Measurements from ENCODE around the gene MAP1S. TPM values are rescaled to one million over a fixed set of nuclear protein-coding genes. Genes with fewer than 3 reads are reported as not detected.

MAP1S gene
- total RNA-seq, 2 experiments from 2014 or later = 53.8 to 54.7 TPM

GRCh38 chr19:17677002-17677401 is 42.3 kb upstream of the MAP1S start:
- Mint-ChIP-seq H3K4me3 (no peak overlapping the region), H3K27ac (no peak overlapping the region), H3K36me3 (ENCODE audit: low read depth) (no peaks in the 10 kb centered on the region), H3K27me3 (peaks cover 30% of the 10 kb centered on the region), H3K9me3 (no peaks in the 10 kb centered on the region), H3K4me1 (ENCODE audit: low read depth) (peaks cover 3% of the 10 kb centered on the region)
- intact Hi-C loops (cut with micrococcal nuclease) = no loop called here
- ChIA-PET POLR2A (no interaction called here), CTCF (interaction anchor here (1.1 to 1.3 kb wide), 5 partner anchors 12 to 181 kb away, joined by 3 to 4 read pairs (median 3); no protein-coding TSS in a partner anchor)
- no peak for TF ChIP-seq CTCF (IDR thresholded peaks at IDR 0.05)
- DNase-seq = peak; percentile 35
- no peak for ATAC-seq

- CTCF ChIA-PET = interaction anchor here (0.9 to 1.3 kb wide), 2 partner anchors 14 to 73 kb away, joined by 3 to 4 read pairs; no protein-coding TSS in a partner anchor
- intact Hi-C loops (cut with micrococcal nuclease) = no loop called here
- peaks cover 38% of the 10 kb centered on the region for H3K27me3 Mint-ChIP-seq
- no peak overlapping the region for H3K27ac Mint-ChIP-seq
- no peak overlapping the region for H3K4me3 Mint-ChIP-seq
- no peak for TF ChIP-seq CTCF (IDR thresholded peaks at IDR 0.05)
- ATAC-seq = no peak
- no peaks in the 10 kb centered on the region for H3K9me3 Mint-ChIP-seq
- POLR2A ChIA-PET = interaction anchor here (1.3 kb wide), 1 partner anchor 14 kb away, joined by 3 read pairs; no protein-coding TSS in a partner anchor
- peaks cover 3% of the 10 kb centered on the region for H3K4me1 Mint-ChIP-seq (ENCODE audit: low read depth)
- DNase-seq = no peak
- no peaks in the 10 kb centered on the region for H3K36me3 Mint-ChIP-seq (ENCODE audit: low read depth)
Measured at GRCh38 chr19:17678836-17679235, 40.4 kb upstream of the MAP1S start.

GRCh38 chr19:17679526-17680229 is 39.6 kb upstream of the MAP1S start:
- ATAC-seq = no peak

GRCh38 chr19:17680230-17680722 is 39.0 kb upstream of the MAP1S start:
- POLR2A ChIA-PET = no interaction called here
- intact Hi-C loops (cut with micrococcal nuclease) = no loop called here
- Mint-ChIP-seq H3K36me3 (ENCODE audit: low read depth) (no peaks in the 10 kb centered on the region), H3K27me3 (peaks cover 53% of the 10 kb centered on the region), H3K4me3 (peak overlapping the region; percentile 35), H3K27ac (no peak overlapping the region), H3K9me3 (no peaks in the 10 kb centered on the region), H3K4me1 (ENCODE audit: low read depth) (peaks cover 3% of the 10 kb centered on the region)
- peak; percentile 97 for ATAC-seq
- CTCF ChIA-PET = no interaction called here
- peak; percentile 83 for DNase-seq
- TF ChIP-seq CTCF (IDR thresholded peaks at IDR 0.05) = no peak

More at GRCh38 chr19:17679526-17680229, 39.6 kb upstream of the MAP1S start:
- no peak for TF ChIP-seq CTCF (IDR thresholded peaks at IDR 0.05)
- intact Hi-C loops (cut with micrococcal nuclease) = no loop called here
- Mint-ChIP-seq H3K27me3 (peaks cover 47% of the 10 kb centered on the region), H3K4me1 (ENCODE audit: low read depth) (peaks cover 3% of the 10 kb centered on the region), H3K9me3 (no peaks in the 10 kb centered on the region), H3K36me3 (ENCODE audit: low read depth) (no peaks in the 10 kb centered on the region), H3K4me3 (peak overlapping the region; percentile 35), H3K27ac (no peak overlapping the region)
- CTCF ChIA-PET = interaction anchor here (0.7 to 1.3 kb wide), 3 partner anchors 14 to 74 kb away, joined by 3 to 4 read pairs (median 3); no protein-coding TSS in a partner anchor
- no peak for DNase-seq
- POLR2A ChIA-PET = interaction anchor here (1.3 kb wide), 1 partner anchor 15 kb away, joined by 3 read pairs; no protein-coding TSS in a partner anchor

GRCh38 chr19:17681505-17682125 is 37.7 kb upstream of the MAP1S start:
- no peak for ATAC-seq
- H3K27ac Mint-ChIP-seq = no peak overlapping the region
- ChIA-PET CTCF (no interaction called here), POLR2A (no interaction called here)
- H3K9me3 Mint-ChIP-seq = no peaks in the 10 kb centered on the region
- TF ChIP-seq CTCF (IDR thresholded peaks at IDR 0.05) = no peak
- H3K36me3 Mint-ChIP-seq (ENCODE audit: low read depth) = no peaks in the 10 kb centered on the region
- intact Hi-C loops (cut with micrococcal nuclease) = no loop called here
- DNase-seq = peak; percentile 59
- peaks cover 62% of the 10 kb centered on the region for H3K27me3 Mint-ChIP-seq
- H3K4me3 Mint-ChIP-seq = no peak overlapping the region
- H3K4me1 Mint-ChIP-seq (ENCODE audit: low read depth) = peaks cover 3% of the 10 kb centered on the region
